Retinal pigment epithelial cell (primary cell): ENCODE data around the gene PDS5B.
"Not testable (repeated sequence)": the region's sequence is repeated elsewhere in the genome, so short reads cannot be mapped to it uniquely, and the experiment has no call there.

Experiments
- DNase-seq: peaks from one replicate; pipeline ENCODE4 v3.0.0-alpha.2; 2010; ENCODE audit warnings: low read depth
- H3K4me3 ChIP-seq: 2 replicates; pipeline ENCODE4 v1.5.1; 2011; ENCODE audit warnings: mild to moderate bottlenecking, low read length, control low read depth, moderate library complexity
- TF ChIP-seq, protein P1 (sequence below): conservative IDR thresholded peaks from 2 replicates; pipeline ENCODE4 v1.5.1; 2011; ENCODE audit warnings: low read depth, low read length, control low read depth, inconsistent platforms

The PDS5B gene

DNA sequence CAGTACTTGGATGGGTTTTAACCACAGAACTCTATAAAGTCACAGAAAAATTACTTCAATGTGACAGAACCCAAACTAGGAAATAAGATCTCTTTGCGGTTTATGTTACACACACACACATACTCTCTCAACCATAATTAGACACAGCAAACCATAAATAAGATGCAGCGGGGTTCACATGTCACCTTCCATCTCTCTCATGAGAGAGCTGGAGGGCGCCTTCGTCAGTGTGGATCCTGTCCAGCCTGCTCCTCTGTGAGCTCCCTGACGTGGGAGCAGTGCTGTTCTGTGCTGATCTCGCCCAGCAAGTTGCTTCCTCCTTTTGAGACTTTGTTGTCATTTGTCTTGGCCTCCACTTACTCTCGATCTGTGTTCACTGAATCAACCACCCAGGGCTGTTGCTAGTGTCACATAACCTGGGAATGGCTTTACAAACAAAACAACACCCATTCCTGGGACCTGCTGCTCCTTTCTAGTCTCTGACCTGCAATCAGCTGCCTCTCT, 225.1 kb downstream of the PDS5B start:
- no peak for DNase-seq
- no peak overlapping the region for H3K4me3 ChIP-seq
- TF ChIP-seq, protein P1, sequence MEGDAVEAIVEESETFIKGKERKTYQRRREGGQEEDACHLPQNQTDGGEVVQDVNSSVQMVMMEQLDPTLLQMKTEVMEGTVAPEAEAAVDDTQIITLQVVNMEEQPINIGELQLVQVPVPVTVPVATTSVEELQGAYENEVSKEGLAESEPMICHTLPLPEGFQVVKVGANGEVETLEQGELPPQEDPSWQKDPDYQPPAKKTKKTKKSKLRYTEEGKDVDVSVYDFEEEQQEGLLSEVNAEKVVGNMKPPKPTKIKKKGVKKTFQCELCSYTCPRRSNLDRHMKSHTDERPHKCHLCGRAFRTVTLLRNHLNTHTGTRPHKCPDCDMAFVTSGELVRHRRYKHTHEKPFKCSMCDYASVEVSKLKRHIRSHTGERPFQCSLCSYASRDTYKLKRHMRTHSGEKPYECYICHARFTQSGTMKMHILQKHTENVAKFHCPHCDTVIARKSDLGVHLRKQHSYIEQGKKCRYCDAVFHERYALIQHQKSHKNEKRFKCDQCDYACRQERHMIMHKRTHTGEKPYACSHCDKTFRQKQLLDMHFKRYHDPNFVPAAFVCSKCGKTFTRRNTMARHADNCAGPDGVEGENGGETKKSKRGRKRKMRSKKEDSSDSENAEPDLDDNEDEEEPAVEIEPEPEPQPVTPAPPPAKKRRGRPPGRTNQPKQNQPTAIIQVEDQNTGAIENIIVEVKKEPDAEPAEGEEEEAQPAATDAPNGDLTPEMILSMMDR, result no peak

GRCh38 chr13:32821149-32821688, 235.0 kb downstream of the PDS5B start:
- H3K4me3 ChIP-seq, result no peak overlapping the region
- DNase-seq, result no peak
- TF ChIP-seq, protein P1, result no peak

DNA sequence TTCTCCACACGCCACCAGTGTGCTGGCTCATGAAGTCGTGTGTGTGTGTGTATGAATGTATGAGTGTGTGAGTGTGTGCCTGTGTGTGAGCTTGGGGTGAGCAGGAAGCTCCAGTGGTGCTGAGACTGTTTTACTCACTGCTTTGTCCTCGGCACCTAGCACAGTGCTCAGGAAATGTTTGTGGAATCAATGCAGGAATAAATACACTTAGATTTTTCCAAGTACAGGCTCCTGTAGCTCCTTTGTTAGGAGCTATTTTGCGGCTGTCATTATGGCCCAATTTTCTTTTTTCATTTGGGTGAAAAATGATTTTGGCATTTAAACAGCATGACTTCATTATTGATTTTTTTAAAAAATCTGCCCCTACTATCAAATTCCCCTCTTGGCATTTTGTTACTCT, 236.5 kb downstream of the PDS5B start:
- H3K4me3 ChIP-seq, result no peak overlapping the region
- DNase-seq, result no peak
- TF ChIP-seq, protein P1, result no peak

GRCh38 chr13:32823597-32823996, 237.3 kb downstream of the PDS5B start:
- H3K4me3 ChIP-seq, result no peak overlapping the region
- no peak for DNase-seq
- TF ChIP-seq, protein P1, result no peak

DNA sequence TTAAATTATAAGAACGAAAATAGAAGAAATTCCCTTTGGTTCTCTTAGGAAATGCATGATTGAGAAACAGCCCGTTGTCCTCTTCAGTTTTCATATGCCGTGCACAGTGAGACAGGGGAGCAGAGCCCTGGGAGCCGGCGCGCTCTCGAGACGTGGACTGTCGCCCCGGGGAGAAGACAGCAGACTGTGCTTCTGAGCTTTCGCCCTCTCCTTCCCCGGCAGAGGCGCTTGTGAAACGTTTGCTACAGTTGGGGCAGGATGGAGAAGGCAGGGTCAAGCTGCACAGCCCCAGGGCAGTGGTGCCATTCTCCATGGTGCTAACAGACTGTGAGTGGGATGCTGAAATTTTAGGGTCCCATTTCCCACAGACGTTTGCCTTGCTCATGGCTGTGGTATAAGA, 237.8 kb downstream of the PDS5B start:
- DNase-seq, result no peak
- TF ChIP-seq, protein P1, result no peak
- H3K4me3 ChIP-seq, result no peak overlapping the region

- DNase-seq, result peak; percentile 23
- H3K4me3 ChIP-seq, result no peak overlapping the region
- TF ChIP-seq, protein P1, result no peak
These were observed 238.4 kb downstream of the PDS5B start for GRCh38 chr13:32824675-32825074.

DNA sequence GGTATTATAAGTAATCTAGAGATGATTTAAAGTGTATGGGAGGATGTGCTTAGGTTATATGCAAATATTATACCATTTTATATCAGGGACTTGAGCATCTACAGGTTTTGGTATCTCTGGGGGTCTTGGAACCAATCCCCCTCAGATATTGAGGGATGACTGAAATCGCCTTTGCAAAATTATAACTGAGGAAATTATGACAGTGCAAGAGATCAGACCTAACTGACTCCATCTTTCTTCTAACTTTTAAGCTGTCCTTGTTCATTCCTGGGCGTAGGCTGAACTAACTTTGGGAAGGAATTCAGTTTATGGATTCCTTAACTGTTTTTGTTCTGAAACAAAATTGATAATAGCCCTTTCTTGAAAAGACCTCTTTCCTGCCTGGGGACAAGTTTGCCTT, 239.2 kb downstream of the PDS5B start:
- TF ChIP-seq, protein P1, result no peak
- DNase-seq, result no peak
- H3K4me3 ChIP-seq, result no peak overlapping the region

DNA sequence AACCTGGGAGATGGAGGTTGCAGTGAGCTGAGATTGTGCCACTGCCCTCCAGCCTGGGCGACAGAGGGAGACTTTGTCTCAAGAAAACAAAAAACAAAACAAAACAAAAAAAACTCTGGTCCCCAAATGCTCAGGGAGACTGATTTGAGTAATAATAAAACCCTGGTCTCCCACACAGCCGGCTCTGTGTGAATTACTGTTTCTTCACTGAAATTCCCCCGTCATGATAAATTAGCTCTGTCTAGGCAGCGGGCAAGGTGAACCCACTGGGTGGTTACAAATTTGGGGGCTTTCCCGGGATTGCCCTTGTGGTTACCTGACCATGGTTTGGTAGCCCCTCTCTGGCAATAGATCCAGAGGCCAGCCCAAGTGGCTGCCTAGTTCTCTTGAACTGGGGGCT, 240.1 kb downstream of the PDS5B start:
- not testable (repeated sequence) for H3K4me3 ChIP-seq, DNase-seq
